ENCODE measurements around the gene ALDH1L1.
"Not testable (repeated sequence)": the region's sequence is repeated elsewhere in the genome, so short reads cannot be mapped to it uniquely, and the experiment has no call there.

Gene ALDH1L1

GRCh38 chr3:126083511-126083912 lies 96.9 kb downstream of the ALDH1L1 start:
- DNase-seq (ENCODE audit: low read depth): peak; percentile 67

- peak; percentile 10 for DNase-seq (ENCODE audit: low read depth)
Measured at GRCh38 chr3:126083138-126083445, 97.3 kb downstream of the ALDH1L1 start.

- DNase-seq (ENCODE audit: low read depth): no peak
Measured at GRCh38 chr3:126082362-126083137, 97.8 kb downstream of the ALDH1L1 start.

- DNase-seq (ENCODE audit: low read depth): peak; percentile 91
Measured at GRCh38 chr3:126081618-126082361, 98.6 kb downstream of the ALDH1L1 start.

GRCh38 chr3:126080970-126081369 lies 99.4 kb downstream of the ALDH1L1 start:
- no peak for DNase-seq (ENCODE audit: low read depth)

- DNase-seq (ENCODE audit: low read depth): no peak
Measured at GRCh38 chr3:126078866-126079265, 101.5 kb downstream of the ALDH1L1 start.

- no peak for DNase-seq (ENCODE audit: low read depth)
Measured at GRCh38 chr3:126077754-126078153, 102.6 kb downstream of the ALDH1L1 start.

- no peak for DNase-seq (ENCODE audit: low read depth)
Measured at GRCh38 chr3:126076140-126076539, 104.2 kb downstream of the ALDH1L1 start.

- DNase-seq (ENCODE audit: low read depth): no peak
Measured at GRCh38 chr3:126070146-126070545, 110.2 kb downstream of the ALDH1L1 start.

- no peak for DNase-seq (ENCODE audit: low read depth)
Measured at GRCh38 chr3:126067959-126068358, 112.4 kb downstream of the ALDH1L1 start.

GRCh38 chr3:126066676-126067075 lies 113.7 kb downstream of the ALDH1L1 start:
- not testable (repeated sequence) for DNase-seq (ENCODE audit: low read depth)

- no peak for DNase-seq (ENCODE audit: low read depth)
Measured at GRCh38 chr3:126065876-126066275, 114.5 kb downstream of the ALDH1L1 start.

- no peak for DNase-seq (ENCODE audit: low read depth)
Measured at GRCh38 chr3:126064627-126065258, 115.6 kb downstream of the ALDH1L1 start.

- DNase-seq (ENCODE audit: low read depth): no peak
Measured at GRCh38 chr3:126063358-126063965, 116.9 kb downstream of the ALDH1L1 start.

GRCh38 chr3:126061301-126062032 lies 118.9 kb downstream of the ALDH1L1 start:
- no peak for DNase-seq (ENCODE audit: low read depth)

- DNase-seq (ENCODE audit: low read depth): no peak
Measured at GRCh38 chr3:126060613-126061145, 119.7 kb downstream of the ALDH1L1 start.

- no peak for DNase-seq (ENCODE audit: low read depth)
Measured at GRCh38 chr3:126058666-126059065, 121.7 kb downstream of the ALDH1L1 start.

GRCh38 chr3:126057936-126058335 lies 122.5 kb downstream of the ALDH1L1 start:
- DNase-seq (ENCODE audit: low read depth): no peak

- no peak for DNase-seq (ENCODE audit: low read depth)
Measured at GRCh38 chr3:126057501-126057819, 122.9 kb downstream of the ALDH1L1 start.

GRCh38 chr3:126056681-126057500 lies 123.5 kb downstream of the ALDH1L1 start:
- DNase-seq (ENCODE audit: low read depth): peak; percentile 20

GRCh38 chr3:126056088-126056487 lies 124.3 kb downstream of the ALDH1L1 start:
- DNase-seq (ENCODE audit: low read depth): no peak

Data from ELR (cell line).